MM.1S (cell line): Measurements from ENCODE around the gene RILPL1.

Source experiments
- DNase-seq: peaks from one replicate; pipeline ENCODE4 v3.0.0-alpha.2; 2015
- H2AFZ ChIP-seq: fragments of 300-600 bp; sonication (generic); 2 replicates; pipeline ENCODE4 v1.6.0; 2016; ENCODE audit warnings: antibody characterized with exemption, low read length
- H3F3A ChIP-seq: fragments of 300-600 bp; sonication (generic); 2 replicates; pipeline ENCODE4 v1.6.1; 2016; ENCODE audit warnings: mild to moderate bottlenecking, antibody characterized with exemption, low read length, moderate library complexity, mixed read lengths; ENCODE audit not compliant: insufficient read depth
- H3K27ac ChIP-seq: fragments of 300-600 bp; sonication (generic); 2 replicates; pipeline ENCODE4 v1.5.1; 2016; ENCODE audit warnings: mild to moderate bottlenecking, low read length
- H3K27me3 ChIP-seq: fragments of 300-600 bp; sonication (generic); replicated peaks from 2 replicates; pipeline ENCODE4 v1.6.0; 2016; ENCODE audit warnings: low read length; ENCODE audit not compliant: insufficient read depth
- H3K36me3 ChIP-seq: fragments of 300-600 bp; sonication (generic); replicated peaks from 2 replicates; pipeline ENCODE4 v1.6.1; 2016; ENCODE audit warnings: mild to moderate bottlenecking, low read length, mixed read lengths; ENCODE audit not compliant: insufficient read depth
- H3K4me1 ChIP-seq: fragments of 300-600 bp; sonication (generic); 2 replicates; pipeline ENCODE4 v1.6.1; 2016; ENCODE audit warnings: low read length, mixed read lengths
- H3K4me2 ChIP-seq: fragments of 300-600 bp; sonication (generic); 2 replicates; pipeline ENCODE4 v1.6.0; 2016; ENCODE audit warnings: low read depth, low read length
- H3K4me3 ChIP-seq: fragments of 300-600 bp; sonication (generic); 2 replicates; pipeline ENCODE4 v1.5.1; 2016; ENCODE audit warnings: low read length, mixed read lengths
- H3K79me2 ChIP-seq: fragments of 300-600 bp; sonication (generic); 2 replicates; pipeline ENCODE4 v1.6.1; 2016; ENCODE audit warnings: mixed run types, low read length, mixed read lengths
- H3K9ac ChIP-seq: fragments of 300-600 bp; sonication (generic); 2 replicates; pipeline ENCODE4 v1.6.1; 2016; ENCODE audit warnings: low read length, mixed read lengths
- H3K9me2 ChIP-seq: fragments of 300-600 bp; sonication (generic); replicated peaks from 2 replicates; pipeline ENCODE4 v1.6.1; 2016; ENCODE audit warnings: mild to moderate bottlenecking, low read length, mixed read lengths; ENCODE audit not compliant: insufficient read depth
- H3K9me3 ChIP-seq: fragments of 300-600 bp; sonication (generic); replicated peaks from 2 replicates; pipeline ENCODE4 v1.6.1; 2016; ENCODE audit warnings: mild to moderate bottlenecking, low read length, mixed read lengths; ENCODE audit not compliant: insufficient read depth
- H4K20me1 ChIP-seq: fragments of 300-600 bp; sonication (generic); 2 replicates; pipeline ENCODE4 v1.6.1; 2016; ENCODE audit warnings: mild to moderate bottlenecking, low read length, moderate library complexity, mixed read lengths; ENCODE audit not compliant: insufficient read depth
- EZH2 ChIP-seq: fragments of 300-600 bp; sonication (generic); optimal IDR thresholded peaks from 2 replicates; pipeline ENCODE3; 2017; ENCODE audit warnings: low read depth, mild to moderate bottlenecking, antibody characterized with exemption, low read length, mixed read lengths
- EZH2phosphoT487 ChIP-seq: fragments of 300-600 bp; sonication (generic); IDR thresholded peaks from 2 replicates; pipeline ENCODE4 v1.6.1; 2018; ENCODE audit warnings: antibody characterized with exemption, low read length
- TF ChIP-seq, protein P1 (sequence below): fragments of 300-600 bp; sonication (generic); IDR thresholded peaks from 2 replicates; pipeline ENCODE4 v1.5.1; 2016; ENCODE audit warnings: antibody characterized with exemption, low read length, mixed read lengths

The RILPL1 gene

DNA sequence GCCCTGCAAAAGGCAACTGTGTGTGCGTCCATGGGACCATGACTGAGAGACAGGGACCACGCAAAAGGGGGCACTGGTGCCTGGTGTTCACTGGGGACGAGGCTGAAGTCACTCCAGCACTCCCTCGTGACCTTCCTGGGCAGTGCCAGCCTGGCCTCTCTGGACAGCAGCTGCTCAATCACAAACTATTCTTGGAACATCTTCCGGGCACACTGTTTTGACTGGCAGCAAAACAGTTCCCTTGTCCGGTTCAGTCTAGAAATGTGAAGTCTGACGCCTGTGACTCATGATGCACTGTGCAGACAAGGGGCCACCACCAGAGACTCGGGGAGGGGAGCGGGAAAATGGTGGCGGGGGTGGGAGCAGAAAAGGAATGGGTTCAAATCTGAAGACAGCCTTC lies 54.8 kb downstream of the RILPL1 start:
- H3K4me2 ChIP-seq = no peak overlapping the region
- H3F3A ChIP-seq = no peaks in the 10 kb centered on the region
- no peaks in the 10 kb centered on the region for H3K27me3 ChIP-seq
- no peak overlapping the region for H3K9ac ChIP-seq
- H3K79me2 ChIP-seq = no peaks in the 10 kb centered on the region
- no peak overlapping the region for H2AFZ ChIP-seq
- no peak overlapping the region for H3K27ac ChIP-seq
- no peaks in the 10 kb centered on the region for H3K36me3 ChIP-seq
- no peaks in the 10 kb centered on the region for H3K9me2 ChIP-seq
- no peak overlapping the region for H3K4me3 ChIP-seq
- H4K20me1 ChIP-seq = no peaks in the 10 kb centered on the region
- no peak for TF ChIP-seq EZH2
- TF ChIP-seq, protein P1, sequence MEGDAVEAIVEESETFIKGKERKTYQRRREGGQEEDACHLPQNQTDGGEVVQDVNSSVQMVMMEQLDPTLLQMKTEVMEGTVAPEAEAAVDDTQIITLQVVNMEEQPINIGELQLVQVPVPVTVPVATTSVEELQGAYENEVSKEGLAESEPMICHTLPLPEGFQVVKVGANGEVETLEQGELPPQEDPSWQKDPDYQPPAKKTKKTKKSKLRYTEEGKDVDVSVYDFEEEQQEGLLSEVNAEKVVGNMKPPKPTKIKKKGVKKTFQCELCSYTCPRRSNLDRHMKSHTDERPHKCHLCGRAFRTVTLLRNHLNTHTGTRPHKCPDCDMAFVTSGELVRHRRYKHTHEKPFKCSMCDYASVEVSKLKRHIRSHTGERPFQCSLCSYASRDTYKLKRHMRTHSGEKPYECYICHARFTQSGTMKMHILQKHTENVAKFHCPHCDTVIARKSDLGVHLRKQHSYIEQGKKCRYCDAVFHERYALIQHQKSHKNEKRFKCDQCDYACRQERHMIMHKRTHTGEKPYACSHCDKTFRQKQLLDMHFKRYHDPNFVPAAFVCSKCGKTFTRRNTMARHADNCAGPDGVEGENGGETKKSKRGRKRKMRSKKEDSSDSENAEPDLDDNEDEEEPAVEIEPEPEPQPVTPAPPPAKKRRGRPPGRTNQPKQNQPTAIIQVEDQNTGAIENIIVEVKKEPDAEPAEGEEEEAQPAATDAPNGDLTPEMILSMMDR = no peak
- no peak for TF ChIP-seq EZH2phosphoT487
- no peaks in the 10 kb centered on the region for H3K4me1 ChIP-seq
- no peak for DNase-seq
- H3K9me3 ChIP-seq = no peaks in the 10 kb centered on the region

DNA sequence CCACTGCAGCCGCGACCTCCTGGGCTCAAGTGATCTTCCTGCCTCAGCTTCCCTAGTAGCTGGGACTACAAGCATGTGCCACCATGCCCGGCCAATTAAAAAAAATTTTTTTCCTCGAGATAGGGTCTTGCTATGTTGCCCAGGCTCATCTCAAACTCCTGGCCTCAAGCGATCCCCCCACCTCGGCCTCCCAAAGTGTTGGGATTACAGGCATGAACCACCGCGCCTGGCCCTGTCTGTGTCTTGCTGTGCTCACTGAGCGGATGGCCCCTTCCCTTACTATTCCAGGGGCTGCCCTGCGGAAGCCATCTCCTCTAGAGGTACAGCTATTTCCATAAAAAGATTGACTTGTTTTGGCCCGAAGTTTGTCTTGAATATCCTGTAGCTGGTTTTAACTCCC lies 55.5 kb downstream of the RILPL1 start:
- no peak overlapping the region for H3K4me2 ChIP-seq

DNA sequence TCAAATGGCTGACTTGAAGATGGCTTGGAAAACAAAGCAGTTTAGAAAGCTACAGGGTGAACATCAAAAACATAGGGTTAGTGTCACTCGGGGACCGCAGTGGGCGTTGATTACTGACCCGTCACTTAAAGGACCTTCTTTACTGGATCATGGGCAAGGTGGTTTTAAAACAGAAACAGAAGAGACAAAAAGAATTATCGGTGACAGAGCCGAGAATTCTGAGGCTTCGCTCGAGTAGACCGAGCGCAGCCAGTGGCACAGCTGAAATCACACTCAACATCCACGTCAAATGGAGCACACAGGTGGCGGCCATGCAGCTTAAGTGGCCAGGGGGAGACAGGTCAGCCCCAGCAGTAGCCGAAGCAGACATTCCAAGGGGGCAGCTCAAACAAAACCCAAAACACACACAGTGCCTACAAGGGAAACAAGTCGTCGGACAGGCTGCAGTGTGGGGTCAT lies 58.2 kb downstream of the RILPL1 start:
- Histone ChIP-seq H3K27me3 (no peaks in the 10 kb centered on the region), H3K4me2 (no peak overlapping the region), H3K9me3 (no peaks in the 10 kb centered on the region), H3K27ac (no peak overlapping the region), H3K36me3 (no peaks in the 10 kb centered on the region), H3K4me1 (no peaks in the 10 kb centered on the region), H3K9me2 (no peaks in the 10 kb centered on the region), H3K79me2 (no peaks in the 10 kb centered on the region), H3K9ac (no peak overlapping the region), H3F3A (no peaks in the 10 kb centered on the region), H3K4me3 (no peak overlapping the region), H2AFZ (no peak overlapping the region), H4K20me1 (no peaks in the 10 kb centered on the region)
- DNase-seq = no peak
- TF ChIP-seq, protein P1 = no peak
- TF ChIP-seq EZH2 (no peak), EZH2phosphoT487 (no peak)

More for the DNA sequence above, 55.5 kb downstream of the RILPL1 start:
- Histone ChIP-seq H3K9me3 (no peaks in the 10 kb centered on the region), H3K4me1 (no peaks in the 10 kb centered on the region), H3K27me3 (no peaks in the 10 kb centered on the region), H3K9me2 (no peaks in the 10 kb centered on the region), H3K36me3 (no peaks in the 10 kb centered on the region), H4K20me1 (no peaks in the 10 kb centered on the region), H3F3A (no peaks in the 10 kb centered on the region), H3K9ac (no peak overlapping the region), H2AFZ (no peak overlapping the region), H3K4me3 (no peak overlapping the region), H3K27ac (no peak overlapping the region), H3K79me2 (no peaks in the 10 kb centered on the region)
- DNase-seq = no peak
- no peak for TF ChIP-seq EZH2
- TF ChIP-seq, protein P1 = no peak
- TF ChIP-seq EZH2phosphoT487 = no peak
